AG10803 (cell line): ENCODE results near the gene RRAD.
A peak's percentile ranks its signal among the peaks of the same experiment; 100 is the strongest.
"Not testable (repeated sequence)": the region's sequence is repeated elsewhere in the genome, so short reads cannot be mapped to it uniquely, and the experiment has no call there.

Source experiments
- DNase-seq: peaks from one replicate; pipeline ENCODE4 v3.0.0; 2010; ENCODE audit warnings: low read depth
- H3K4me3 ChIP-seq: 2 replicates; pipeline ENCODE4 v1.5.1; 2011; ENCODE audit warnings: mild to moderate bottlenecking, low read length, control low read depth
- TF ChIP-seq, protein P1 (sequence below): conservative IDR thresholded peaks from 2 replicates; pipeline ENCODE4 v1.5.1; 2011; ENCODE audit warnings: mild to moderate bottlenecking, low read length, control low read depth, inconsistent platforms

Gene RRAD

DNA sequence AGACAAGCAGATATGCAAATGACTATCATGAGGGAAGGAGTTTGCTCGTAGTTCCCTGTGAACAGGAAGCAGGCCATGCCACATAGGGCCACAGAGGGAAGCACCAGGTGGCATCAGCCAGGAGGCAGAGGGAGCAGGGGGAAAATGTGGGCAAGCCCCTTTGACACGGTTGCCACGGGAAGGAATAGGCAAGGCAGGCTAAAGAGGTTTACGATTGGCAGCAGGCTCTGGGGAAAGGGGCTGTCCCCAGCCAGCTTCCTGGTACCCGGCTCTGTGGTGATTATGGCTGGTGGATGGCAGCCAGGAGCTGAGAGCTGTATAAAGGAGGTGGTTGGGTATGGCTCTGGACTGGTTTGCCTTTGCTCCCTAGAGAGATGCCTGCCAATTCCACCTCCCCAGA, 36.6 kb upstream of the RRAD start:
- TF ChIP-seq, protein P1, sequence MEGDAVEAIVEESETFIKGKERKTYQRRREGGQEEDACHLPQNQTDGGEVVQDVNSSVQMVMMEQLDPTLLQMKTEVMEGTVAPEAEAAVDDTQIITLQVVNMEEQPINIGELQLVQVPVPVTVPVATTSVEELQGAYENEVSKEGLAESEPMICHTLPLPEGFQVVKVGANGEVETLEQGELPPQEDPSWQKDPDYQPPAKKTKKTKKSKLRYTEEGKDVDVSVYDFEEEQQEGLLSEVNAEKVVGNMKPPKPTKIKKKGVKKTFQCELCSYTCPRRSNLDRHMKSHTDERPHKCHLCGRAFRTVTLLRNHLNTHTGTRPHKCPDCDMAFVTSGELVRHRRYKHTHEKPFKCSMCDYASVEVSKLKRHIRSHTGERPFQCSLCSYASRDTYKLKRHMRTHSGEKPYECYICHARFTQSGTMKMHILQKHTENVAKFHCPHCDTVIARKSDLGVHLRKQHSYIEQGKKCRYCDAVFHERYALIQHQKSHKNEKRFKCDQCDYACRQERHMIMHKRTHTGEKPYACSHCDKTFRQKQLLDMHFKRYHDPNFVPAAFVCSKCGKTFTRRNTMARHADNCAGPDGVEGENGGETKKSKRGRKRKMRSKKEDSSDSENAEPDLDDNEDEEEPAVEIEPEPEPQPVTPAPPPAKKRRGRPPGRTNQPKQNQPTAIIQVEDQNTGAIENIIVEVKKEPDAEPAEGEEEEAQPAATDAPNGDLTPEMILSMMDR: no peak
- H3K4me3 ChIP-seq: no peak overlapping the region
- DNase-seq: no peak

DNA sequence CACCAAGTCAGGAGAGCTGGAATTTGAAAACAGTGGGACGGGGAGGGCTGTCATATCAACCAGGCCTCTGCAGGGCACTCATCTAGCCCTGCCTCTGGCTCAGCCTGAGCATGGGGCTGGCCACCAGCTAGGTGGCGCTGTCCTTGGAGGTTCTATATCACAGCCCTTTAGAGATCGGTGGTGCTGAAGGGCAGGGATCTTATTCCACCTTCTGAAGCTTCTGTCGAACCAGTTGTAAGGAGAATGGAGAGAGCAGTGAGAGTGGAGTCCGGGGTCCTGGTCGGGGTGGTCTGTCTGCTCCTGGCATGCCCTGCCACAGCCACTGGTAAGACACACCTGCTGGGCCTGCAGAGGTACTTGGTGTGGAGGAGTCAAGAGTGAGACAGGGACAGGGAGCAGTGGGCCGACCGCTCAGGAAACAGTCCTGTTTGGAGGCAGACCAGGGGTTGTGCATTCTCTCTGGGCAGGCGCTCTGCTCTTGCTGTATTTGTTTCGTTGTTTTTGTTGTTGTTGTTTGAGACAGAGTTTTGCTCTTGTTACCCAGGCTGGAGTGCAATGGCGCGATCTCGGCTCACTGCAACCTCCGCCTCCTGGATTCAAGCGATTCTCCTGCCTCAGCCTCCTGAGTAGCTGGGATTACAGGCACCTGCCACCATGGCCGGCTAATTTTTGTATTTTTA, 35.9 kb upstream of the RRAD start, which contains the start of gene CES3:
TSS of gene CES3 (plus strand) at position 202 of the 680 bp plus-strand sequence. CDS start at position 244, 42 bp downstream.
- TF ChIP-seq, protein P1: peak; percentile 67
- DNase-seq: peak; percentile 60
- no peak within 1 kb of the TSS for H3K4me3 ChIP-seq

DNA sequence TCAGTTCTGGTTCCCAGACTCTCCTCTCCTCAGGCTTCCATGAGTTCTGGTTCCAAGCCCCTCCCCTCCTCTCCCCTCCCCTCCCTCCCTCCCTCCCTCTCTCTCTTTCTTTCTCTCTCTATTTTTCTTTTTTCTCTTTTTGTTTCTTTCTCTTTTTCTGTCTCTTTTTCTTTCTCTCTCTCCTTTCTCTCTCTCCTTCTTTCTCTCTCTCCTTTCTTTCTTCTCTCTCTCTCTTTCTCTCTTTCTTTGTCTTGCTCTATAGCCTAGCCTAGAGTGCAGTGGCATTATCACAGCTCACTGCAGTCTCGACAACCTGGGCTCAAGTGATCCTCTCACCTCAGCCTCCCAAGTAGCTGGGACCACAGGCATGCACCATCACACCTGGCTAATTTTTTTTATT, 34.9 kb upstream of the RRAD start:
- TF ChIP-seq, protein P1: no peak
- DNase-seq: no peak
- no peak overlapping the region for H3K4me3 ChIP-seq

DNA sequence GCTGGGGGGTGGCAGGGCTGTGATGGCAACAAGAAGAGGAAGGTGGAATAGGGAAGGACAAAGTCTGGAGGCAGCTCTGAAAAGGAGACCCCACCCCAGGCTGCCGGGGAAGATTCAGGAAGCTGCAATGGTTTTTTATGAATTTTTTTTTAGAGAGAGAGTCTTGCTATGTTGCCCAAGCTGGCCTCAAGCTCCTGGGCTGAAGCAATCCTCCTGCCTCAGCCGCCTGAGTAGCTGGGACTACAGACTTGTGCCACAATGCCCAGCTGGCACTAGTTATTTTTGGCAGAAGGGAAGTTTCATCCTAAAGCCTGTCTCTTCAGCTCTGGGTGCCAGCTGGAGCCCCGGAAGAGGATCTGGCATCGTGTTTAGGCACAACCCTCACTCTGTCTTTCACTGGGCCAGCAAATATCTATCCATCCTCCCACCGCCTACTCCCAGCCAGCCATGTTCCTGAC, 34.4 kb upstream of the RRAD start:
- no peak overlapping the region for H3K4me3 ChIP-seq
- TF ChIP-seq, protein P1: no peak
- no peak for DNase-seq

DNA sequence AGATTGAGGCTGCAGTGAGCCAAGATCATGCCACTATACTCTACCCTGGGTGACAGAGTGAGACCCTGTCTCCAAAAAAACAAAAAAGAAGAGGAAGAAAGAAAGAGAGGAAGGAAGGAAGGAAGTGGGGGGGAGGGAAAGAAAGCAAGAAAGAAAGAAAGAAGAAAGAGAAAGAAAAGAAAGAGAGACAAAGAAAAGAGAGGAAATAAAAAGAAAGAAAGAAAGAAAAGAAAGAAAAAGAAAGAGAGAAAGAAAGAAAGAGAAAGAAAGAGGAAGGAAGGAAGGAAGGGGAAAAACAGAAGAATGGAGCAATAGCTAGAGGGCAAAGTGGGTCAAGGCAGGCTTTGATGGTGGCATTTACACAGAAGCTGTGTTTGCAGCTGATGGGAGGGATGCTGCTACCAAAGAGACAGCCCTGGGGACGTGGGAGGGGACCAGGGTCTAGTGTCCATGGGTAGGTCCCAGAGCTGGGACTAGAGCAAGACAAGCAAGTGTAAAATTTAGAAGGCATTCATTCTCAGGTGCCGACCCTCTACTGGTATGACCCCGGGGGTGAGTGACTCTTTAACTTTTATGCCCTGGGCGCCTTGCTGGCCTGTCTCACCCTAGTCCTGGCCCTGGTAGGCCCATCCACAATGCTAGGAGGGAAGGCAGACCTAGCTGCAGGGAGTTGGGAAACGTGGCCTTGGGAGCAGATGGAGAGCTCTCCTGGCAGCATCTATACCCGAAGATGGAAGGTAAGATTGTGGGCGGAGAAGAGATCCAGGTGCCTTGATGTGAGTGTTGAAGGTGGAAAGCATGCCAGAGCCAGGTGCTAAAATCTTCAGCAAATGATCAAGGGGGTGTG, 33.7 kb upstream of the RRAD start:
- TF ChIP-seq, protein P1: no peak
- DNase-seq: no peak
- no peak overlapping the region for H3K4me3 ChIP-seq

DNA sequence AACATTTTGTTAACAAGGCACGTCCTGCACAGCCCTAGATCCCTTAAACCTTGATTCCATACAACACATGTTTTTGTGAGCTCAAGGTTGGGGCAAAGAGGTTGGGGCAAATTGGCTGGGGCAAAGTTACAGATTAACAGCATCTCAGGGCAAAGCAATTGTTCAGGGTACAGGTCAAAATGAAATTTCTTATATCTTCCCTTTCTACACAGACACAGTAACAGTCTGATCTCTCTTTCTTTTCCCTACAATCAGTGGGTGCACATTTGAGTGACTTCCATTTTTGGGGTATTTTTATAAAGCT, 30.8 kb upstream of the RRAD start:
- not testable (repeated sequence) for H3K4me3 ChIP-seq, DNase-seq

DNA sequence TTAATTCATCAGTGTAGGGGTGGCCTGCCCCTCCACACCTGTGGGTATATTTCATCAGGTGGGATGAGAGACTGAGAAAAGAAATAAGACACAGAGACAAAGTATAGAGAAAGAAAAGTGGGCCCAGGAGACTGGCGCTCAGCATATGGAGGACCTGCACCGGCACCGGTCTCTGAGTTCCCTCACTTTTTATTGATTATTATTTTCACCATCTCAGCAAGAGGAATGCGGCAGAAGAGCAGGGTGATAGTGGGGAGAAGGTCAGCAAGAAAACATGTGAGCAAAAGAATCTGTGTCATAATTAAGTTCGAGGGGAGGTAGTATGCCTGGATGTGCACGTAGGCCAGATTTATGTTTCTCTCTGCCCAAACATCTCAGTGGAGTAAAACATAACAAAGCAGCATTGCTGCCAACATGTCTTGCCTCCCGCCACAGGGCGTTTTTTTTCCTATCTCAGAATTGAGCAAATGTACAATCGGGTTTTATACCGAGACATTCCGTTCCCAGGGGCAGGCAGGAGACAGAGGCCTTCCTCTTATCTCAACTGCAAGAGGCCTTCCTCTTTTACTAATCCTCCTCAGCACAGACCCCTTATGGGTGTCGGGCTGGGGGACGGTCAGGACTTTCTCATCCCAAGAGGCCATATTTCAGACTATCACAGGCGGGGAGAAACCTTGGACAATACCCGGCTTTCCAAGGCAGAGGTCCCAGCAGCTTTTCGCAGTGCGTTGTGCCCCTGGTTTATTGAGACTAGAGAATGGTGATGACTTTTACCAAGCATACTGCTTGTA, 30.2 kb upstream of the RRAD start:
- H3K4me3 ChIP-seq, DNase-seq: not testable (repeated sequence)
